MM.1S (cell line): ENCODE results near the gene KRTAP12-3.

Experiments used
- DNase-seq: peaks from one replicate; pipeline ENCODE4 v3.0.0-alpha.2; 2015
- H2AFZ ChIP-seq: fragments of 300-600 bp; sonication (generic); 2 replicates; pipeline ENCODE4 v1.6.0; 2016; ENCODE audit warnings: antibody characterized with exemption, low read length
- H3F3A ChIP-seq: fragments of 300-600 bp; sonication (generic); 2 replicates; pipeline ENCODE4 v1.6.1; 2016; ENCODE audit warnings: mild to moderate bottlenecking, antibody characterized with exemption, low read length, moderate library complexity, mixed read lengths; ENCODE audit not compliant: insufficient read depth
- H3K27ac ChIP-seq: fragments of 300-600 bp; sonication (generic); 2 replicates; pipeline ENCODE4 v1.5.1; 2016; ENCODE audit warnings: mild to moderate bottlenecking, low read length
- H3K27me3 ChIP-seq: fragments of 300-600 bp; sonication (generic); replicated peaks from 2 replicates; pipeline ENCODE4 v1.6.0; 2016; ENCODE audit warnings: low read length; ENCODE audit not compliant: insufficient read depth
- H3K36me3 ChIP-seq: fragments of 300-600 bp; sonication (generic); replicated peaks from 2 replicates; pipeline ENCODE4 v1.6.1; 2016; ENCODE audit warnings: mild to moderate bottlenecking, low read length, mixed read lengths; ENCODE audit not compliant: insufficient read depth
- H3K4me1 ChIP-seq: fragments of 300-600 bp; sonication (generic); 2 replicates; pipeline ENCODE4 v1.6.1; 2016; ENCODE audit warnings: low read length, mixed read lengths
- H3K4me2 ChIP-seq: fragments of 300-600 bp; sonication (generic); 2 replicates; pipeline ENCODE4 v1.6.0; 2016; ENCODE audit warnings: low read depth, low read length
- H3K4me3 ChIP-seq: fragments of 300-600 bp; sonication (generic); 2 replicates; pipeline ENCODE4 v1.5.1; 2016; ENCODE audit warnings: low read length, mixed read lengths
- H3K79me2 ChIP-seq: fragments of 300-600 bp; sonication (generic); 2 replicates; pipeline ENCODE4 v1.6.1; 2016; ENCODE audit warnings: mixed run types, low read length, mixed read lengths
- H3K9ac ChIP-seq: fragments of 300-600 bp; sonication (generic); 2 replicates; pipeline ENCODE4 v1.6.1; 2016; ENCODE audit warnings: low read length, mixed read lengths
- H3K9me2 ChIP-seq: fragments of 300-600 bp; sonication (generic); replicated peaks from 2 replicates; pipeline ENCODE4 v1.6.1; 2016; ENCODE audit warnings: mild to moderate bottlenecking, low read length, mixed read lengths; ENCODE audit not compliant: insufficient read depth
- H3K9me3 ChIP-seq: fragments of 300-600 bp; sonication (generic); replicated peaks from 2 replicates; pipeline ENCODE4 v1.6.1; 2016; ENCODE audit warnings: mild to moderate bottlenecking, low read length, mixed read lengths; ENCODE audit not compliant: insufficient read depth
- H4K20me1 ChIP-seq: fragments of 300-600 bp; sonication (generic); 2 replicates; pipeline ENCODE4 v1.6.1; 2016; ENCODE audit warnings: mild to moderate bottlenecking, low read length, moderate library complexity, mixed read lengths; ENCODE audit not compliant: insufficient read depth
- EZH2 ChIP-seq: fragments of 300-600 bp; sonication (generic); optimal IDR thresholded peaks from 2 replicates; pipeline ENCODE3; 2017; ENCODE audit warnings: low read depth, mild to moderate bottlenecking, antibody characterized with exemption, low read length, mixed read lengths
- EZH2phosphoT487 ChIP-seq: fragments of 300-600 bp; sonication (generic); IDR thresholded peaks from 2 replicates; pipeline ENCODE4 v1.6.1; 2018; ENCODE audit warnings: antibody characterized with exemption, low read length
- TF ChIP-seq, protein P1 (sequence below): fragments of 300-600 bp; sonication (generic); IDR thresholded peaks from 2 replicates; pipeline ENCODE4 v1.5.1; 2016; ENCODE audit warnings: antibody characterized with exemption, low read length, mixed read lengths

KRTAP12-3 gene

GRCh38 chr21:44618504-44618903, 39.2 kb upstream of the KRTAP12-3 start:
- no peaks in the 10 kb centered on the region for H3K79me2 ChIP-seq
- no peaks in the 10 kb centered on the region for H3K4me1 ChIP-seq
- DNase-seq: no peak
- H3K27ac ChIP-seq: no peak overlapping the region
- TF ChIP-seq, protein P1, sequence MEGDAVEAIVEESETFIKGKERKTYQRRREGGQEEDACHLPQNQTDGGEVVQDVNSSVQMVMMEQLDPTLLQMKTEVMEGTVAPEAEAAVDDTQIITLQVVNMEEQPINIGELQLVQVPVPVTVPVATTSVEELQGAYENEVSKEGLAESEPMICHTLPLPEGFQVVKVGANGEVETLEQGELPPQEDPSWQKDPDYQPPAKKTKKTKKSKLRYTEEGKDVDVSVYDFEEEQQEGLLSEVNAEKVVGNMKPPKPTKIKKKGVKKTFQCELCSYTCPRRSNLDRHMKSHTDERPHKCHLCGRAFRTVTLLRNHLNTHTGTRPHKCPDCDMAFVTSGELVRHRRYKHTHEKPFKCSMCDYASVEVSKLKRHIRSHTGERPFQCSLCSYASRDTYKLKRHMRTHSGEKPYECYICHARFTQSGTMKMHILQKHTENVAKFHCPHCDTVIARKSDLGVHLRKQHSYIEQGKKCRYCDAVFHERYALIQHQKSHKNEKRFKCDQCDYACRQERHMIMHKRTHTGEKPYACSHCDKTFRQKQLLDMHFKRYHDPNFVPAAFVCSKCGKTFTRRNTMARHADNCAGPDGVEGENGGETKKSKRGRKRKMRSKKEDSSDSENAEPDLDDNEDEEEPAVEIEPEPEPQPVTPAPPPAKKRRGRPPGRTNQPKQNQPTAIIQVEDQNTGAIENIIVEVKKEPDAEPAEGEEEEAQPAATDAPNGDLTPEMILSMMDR: peak; percentile 22
- no peak for TF ChIP-seq EZH2
- no peak overlapping the region for H3K4me2 ChIP-seq
- H3K9me3 ChIP-seq: no peaks in the 10 kb centered on the region
- no peaks in the 10 kb centered on the region for H3F3A ChIP-seq
- no peak overlapping the region for H3K4me3 ChIP-seq
- no peaks in the 10 kb centered on the region for H3K9me2 ChIP-seq
- peaks cover 84% of the 10 kb centered on the region for H3K27me3 ChIP-seq
- no peaks in the 10 kb centered on the region for H4K20me1 ChIP-seq
- no peak overlapping the region for H2AFZ ChIP-seq
- H3K36me3 ChIP-seq: no peaks in the 10 kb centered on the region
- no peak overlapping the region for H3K9ac ChIP-seq

- Histone ChIP-seq H3K27me3 (peaks cover 81% of the 10 kb centered on the region), H3K4me1 (no peaks in the 10 kb centered on the region), H3K4me3 (no peak overlapping the region), H3K4me2 (peak overlapping the region; percentile 11; the same call in 1 of the 2 replicates), H3K9me3 (no peaks in the 10 kb centered on the region), H3K9ac (no peak overlapping the region), H3K27ac (no peak overlapping the region), H3F3A (no peaks in the 10 kb centered on the region), H3K79me2 (no peaks in the 10 kb centered on the region), H2AFZ (no peak overlapping the region), H3K36me3 (no peaks in the 10 kb centered on the region), H4K20me1 (no peaks in the 10 kb centered on the region), H3K9me2 (no peaks in the 10 kb centered on the region)
- DNase-seq: no peak
- TF ChIP-seq EZH2: no peak
- no peak for TF ChIP-seq EZH2phosphoT487
- TF ChIP-seq, protein P1: no peak
Measured at GRCh38 chr21:44618909-44619308, 38.8 kb upstream of the KRTAP12-3 start.

- no peak overlapping the region for H3K4me2 ChIP-seq
- DNase-seq: no peak
Measured at GRCh38 chr21:44619886-44620285, 37.8 kb upstream of the KRTAP12-3 start.

More at GRCh38 chr21:44619886-44620285, 37.8 kb upstream of the KRTAP12-3 start:
- H3K36me3 ChIP-seq: no peaks in the 10 kb centered on the region
- peaks cover 81% of the 10 kb centered on the region for H3K27me3 ChIP-seq
- H3K4me1 ChIP-seq: no peaks in the 10 kb centered on the region
- no peaks in the 10 kb centered on the region for H3K9me2 ChIP-seq
- no peak overlapping the region for H2AFZ ChIP-seq
- H3F3A ChIP-seq: no peaks in the 10 kb centered on the region
- H4K20me1 ChIP-seq: no peaks in the 10 kb centered on the region
- H3K79me2 ChIP-seq: no peaks in the 10 kb centered on the region
- H3K9me3 ChIP-seq: no peaks in the 10 kb centered on the region
- H3K27ac ChIP-seq: no peak overlapping the region
- no peak overlapping the region for H3K9ac ChIP-seq
- H3K4me3 ChIP-seq: no peak overlapping the region
- TF ChIP-seq, protein P1: no peak
- TF ChIP-seq EZH2phosphoT487 (no peak), EZH2 (no peak)
